A673 (cell line): ENCODE measurements around the gene RAP1B.

Source experiments
- EZH2 ChIP-seq: fragments of 200-600 bp; sonication (generic); IDR thresholded peaks from 2 replicates; pipeline ENCODE4 v1.6.1; 2017; ENCODE audit warnings: borderline replicate concordance, low read depth, mild to moderate bottlenecking, mixed read lengths, antibody characterized with exemption, low read length; ENCODE audit not compliant: poor library complexity, severe bottlenecking
- TF ChIP-seq, protein P1 (sequence below): fragments of 300-800, 200-600 bp; sonication (generic); conservative IDR thresholded peaks from 2 replicates; pipeline ENCODE4 v1.5.1; 2017; ENCODE audit warnings: low read depth, mild to moderate bottlenecking, antibody characterized with exemption, low read length, moderate library complexity, mixed read lengths

DNA sequence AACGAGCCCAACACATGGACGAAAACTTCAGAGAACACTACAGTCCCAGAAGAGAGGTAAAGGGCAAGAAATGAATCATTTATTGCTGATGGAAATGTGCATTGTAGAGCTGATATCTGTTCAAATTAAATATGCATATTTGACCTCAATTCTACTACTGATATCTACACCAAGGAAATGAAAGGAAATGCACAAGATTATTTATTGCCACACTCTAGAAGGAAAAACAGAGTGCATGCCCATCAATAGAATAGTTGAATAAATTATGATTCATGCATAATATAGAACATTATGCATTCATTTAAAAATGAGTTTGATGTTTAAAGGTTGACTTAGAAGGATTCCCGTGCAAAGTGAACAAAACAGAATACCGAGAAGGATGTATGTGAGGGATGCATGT, 60.5 kb downstream of the RAP1B start:
- TF ChIP-seq, protein P1, sequence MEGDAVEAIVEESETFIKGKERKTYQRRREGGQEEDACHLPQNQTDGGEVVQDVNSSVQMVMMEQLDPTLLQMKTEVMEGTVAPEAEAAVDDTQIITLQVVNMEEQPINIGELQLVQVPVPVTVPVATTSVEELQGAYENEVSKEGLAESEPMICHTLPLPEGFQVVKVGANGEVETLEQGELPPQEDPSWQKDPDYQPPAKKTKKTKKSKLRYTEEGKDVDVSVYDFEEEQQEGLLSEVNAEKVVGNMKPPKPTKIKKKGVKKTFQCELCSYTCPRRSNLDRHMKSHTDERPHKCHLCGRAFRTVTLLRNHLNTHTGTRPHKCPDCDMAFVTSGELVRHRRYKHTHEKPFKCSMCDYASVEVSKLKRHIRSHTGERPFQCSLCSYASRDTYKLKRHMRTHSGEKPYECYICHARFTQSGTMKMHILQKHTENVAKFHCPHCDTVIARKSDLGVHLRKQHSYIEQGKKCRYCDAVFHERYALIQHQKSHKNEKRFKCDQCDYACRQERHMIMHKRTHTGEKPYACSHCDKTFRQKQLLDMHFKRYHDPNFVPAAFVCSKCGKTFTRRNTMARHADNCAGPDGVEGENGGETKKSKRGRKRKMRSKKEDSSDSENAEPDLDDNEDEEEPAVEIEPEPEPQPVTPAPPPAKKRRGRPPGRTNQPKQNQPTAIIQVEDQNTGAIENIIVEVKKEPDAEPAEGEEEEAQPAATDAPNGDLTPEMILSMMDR: no peak
- no peak for TF ChIP-seq EZH2
